Gastroesophageal sphincter (tissue), 4 donors: ENCODE data around the gene ANO10. TPM values are rescaled to one million over a fixed set of nuclear protein-coding genes. Genes with fewer than 3 reads are reported as not detected.

Experiments
- ATAC-seq: fragments of 150-250 bp; one replicate; pipeline ENCODE4 v1.9.1; 2016; ENCODE audit warnings: mild to moderate bottlenecking, moderate library complexity
- H3K27ac ChIP-seq, 4 donors: fragments of 200-600 bp; sonication (generic) in 3 of 4; 1 replicate in 3 of 4; 2 replicates in 1 of 4; pipeline ENCODE4 v1.5.1; 2016 to 2019
- H3K27me3 ChIP-seq: fragments of 200-600 bp; sonication (generic); one replicate; pipeline ENCODE4 v1.5.1; 2019
- H3K36me3 ChIP-seq, 2 donors: fragments of 200-600 bp; sonication (generic); one replicate each; pipeline ENCODE4 v1.5.1; 2019; ENCODE audit warnings: control low read depth in 1 of 2
- H3K4me1 ChIP-seq, 3 donors: fragments of 200-600 bp; sonication (generic); 1 replicate in 2 of 3; 2 replicates in 1 of 3; pipeline ENCODE4 v1.5.1; 2016 to 2019; ENCODE audit warnings: control low read depth in 2 of 3
- H3K4me3 ChIP-seq, 2 donors: fragments of 200-600 bp; sonication (generic); one replicate each; pipeline ENCODE4 v1.5.1; 2019; ENCODE audit warnings: mild to moderate bottlenecking in 1 of 2, moderate library complexity in 1 of 2
- H3K9me3 ChIP-seq, 3 donors: fragments of 200-600 bp; sonication (generic); one replicate each; pipeline ENCODE4 v1.5.1; 2017 to 2019; ENCODE audit warnings: control low read depth in 2 of 3
- CTCF ChIP-seq, 4 experiments: fragments of 200-600 bp in 2 of 4; fragments of 450-650 bp in 2 of 4; sonication (generic) in 1 of 4; IDR thresholded peaks; one replicate each; pipeline ENCODE4 v1.5.1; 2017 to 2019; ENCODE audit warnings: antibody characterized with exemption in 4 of 4, mild to moderate bottlenecking in 2 of 4, moderate library complexity in 2 of 4
- EP300 ChIP-seq: sonication (generic); formaldehyde crosslinking; IDR thresholded peaks from one replicate; pipeline ENCODE4 v1.6.1; 2017; ENCODE audit warnings: antibody characterized with exemption, mild to moderate bottlenecking
- POLR2A ChIP-seq, 2 donors: fragments of 450-650 bp; IDR thresholded peaks; one replicate each; pipeline ENCODE4 v1.6.1; 2017; ENCODE audit warnings: antibody characterized with exemption in 2 of 2, mild to moderate bottlenecking in 2 of 2, moderate library complexity in 1 of 2
- POLR2AphosphoS5 ChIP-seq: sonication (generic); formaldehyde crosslinking; IDR thresholded peaks from one replicate; pipeline ENCODE4 v1.6.1; 2017; ENCODE audit warnings: antibody characterized with exemption
- WGBS, 2 donors: methylation state at CpG; one replicate each; pipeline ENCODE4 v1.1.5; 2018; ENCODE audit warnings: low coverage in 1 of 2; 5-methylcytosine and 5-hydroxymethylcytosine counted together
- total RNA-seq, 4 donors: library from RNA; depleted of rRNA; stranded (reverse); fragments of >200 nt; gene quantifications; one replicate each; pipeline ENCODE4 v1.1.0, GENCODE V29; 2016

Gene ANO10
- total RNA-seq, 4 donors from 2014 or later: 22.9 to 33.5 (median 30.2) TPM

- no peak for ATAC-seq
- Histone ChIP-seq H3K36me3 (peaks cover 0 to 14% of the 10 kb centered on the region in 2 donors), H3K4me3 (no peak overlapping the region), H3K27ac (peak overlapping the region in 2 of 4 donors; percentile 5 to 12), H3K4me1 (peaks cover 15 to 78% (median 18%) of the 10 kb centered on the region in 3 donors), H3K9me3 (no peaks in the 10 kb centered on the region), H3K27me3 (no peaks in the 10 kb centered on the region)
- TF ChIP-seq POLR2A (IDR thresholded peaks at IDR 0.05) (no peak), EP300 (no peak), POLR2AphosphoS5 (no peak), CTCF (IDR thresholded peaks at IDR 0.05) (no peak)
Measured at GRCh38 chr3:43328653-43329052, 293.2 kb downstream of the ANO10 start.

DNA sequence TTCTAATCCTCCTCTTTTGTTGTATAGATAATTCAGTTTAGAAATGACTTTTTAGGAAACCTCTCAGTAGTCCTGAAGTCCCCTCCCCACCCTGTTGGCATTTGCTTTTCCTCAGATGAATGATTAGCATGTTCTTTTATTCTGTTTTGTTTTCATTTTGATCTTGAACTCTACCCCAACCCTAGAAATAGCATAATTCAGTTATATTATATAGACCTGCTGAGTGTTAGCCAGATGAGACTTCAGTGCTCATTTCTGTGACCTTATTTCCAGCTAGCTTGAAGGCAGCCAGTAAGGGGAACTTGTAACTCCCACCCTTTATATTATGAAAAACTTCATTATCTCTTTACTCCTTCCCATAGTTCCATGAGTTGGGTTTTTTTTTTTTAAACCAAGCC lies 294.2 kb downstream of the ANO10 start:
- peaks cover 0 to 5% of the 10 kb centered on the region in 2 donors for H3K36me3 ChIP-seq
- ATAC-seq: no peak
- peak overlapping the region in 2 of 4 donors; percentile 44 to 46 for H3K27ac ChIP-seq
- H3K9me3 ChIP-seq: no peaks in the 10 kb centered on the region
- TF ChIP-seq POLR2A (IDR thresholded peaks at IDR 0.05) (no peak), POLR2AphosphoS5 (no peak), EP300 (no peak), CTCF (IDR thresholded peaks at IDR 0.05) (no peak)
- H3K4me3 ChIP-seq: no peak overlapping the region
- H3K27me3 ChIP-seq: no peaks in the 10 kb centered on the region
- H3K4me1 ChIP-seq: peaks cover 15 to 78% (median 18%) of the 10 kb centered on the region in 3 donors

DNA sequence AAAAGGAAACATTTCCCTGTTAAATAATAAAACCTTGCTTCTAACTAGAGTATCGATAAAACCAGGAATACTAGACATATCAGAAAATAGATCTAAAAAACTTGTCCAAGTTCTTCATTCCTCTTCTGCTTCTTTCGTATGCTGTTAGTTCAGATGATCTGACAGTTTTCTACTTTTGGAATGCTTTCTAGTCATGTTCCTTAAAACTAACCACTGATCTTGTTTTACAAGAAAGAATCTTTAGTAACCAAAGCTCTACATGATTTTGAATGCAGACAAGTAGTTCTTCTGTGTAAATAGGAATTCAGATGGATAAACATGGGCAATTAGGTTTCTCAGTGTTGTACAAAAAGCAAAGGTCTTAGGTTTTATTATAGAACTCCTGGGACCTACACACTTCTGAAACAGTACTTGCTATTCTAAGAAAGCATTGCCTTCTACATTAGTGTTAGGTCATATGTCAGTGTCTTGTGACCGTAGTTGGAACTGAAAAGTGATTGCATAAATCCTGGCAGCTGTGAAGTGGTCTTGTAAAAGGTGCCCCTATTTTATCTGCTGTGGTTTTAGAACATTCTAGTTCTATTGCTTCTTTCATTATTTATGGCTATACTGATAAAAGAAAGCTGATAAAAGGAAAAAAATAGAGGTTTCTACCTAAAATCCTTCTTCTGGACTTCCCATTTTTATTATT lies 294.8 kb downstream of the ANO10 start:
- H3K9me3 ChIP-seq: no peaks in the 10 kb centered on the region
- ATAC-seq: peak; percentile 74
- peak overlapping the region in 3 of 4 donors; percentile 30 to 46 (median 44) for H3K27ac ChIP-seq
- H3K4me1 ChIP-seq: peaks cover 15 to 80% (median 18%) of the 10 kb centered on the region in 3 donors
- H3K27me3 ChIP-seq: no peaks in the 10 kb centered on the region
- TF ChIP-seq EP300 (no peak), POLR2A (IDR thresholded peaks at IDR 0.05) (no peak), CTCF (IDR thresholded peaks at IDR 0.05) (no peak), POLR2AphosphoS5 (no peak)
- no peak overlapping the region for H3K4me3 ChIP-seq
- 23 to 28% methylated on average over 3 of the region's 3 CpGs for WGBS, 2 donors
- no peaks in the 10 kb centered on the region for H3K36me3 ChIP-seq

- Histone ChIP-seq H3K4me1 (peaks cover 15 to 70% (median 21%) of the 10 kb centered on the region in 3 donors), H3K4me3 (no peak overlapping the region)
- WGBS, 2 donors: 100% methylated on average over 1 of the region's 1 CpG
Measured at GRCh38 chr3:43323541-43323940, 298.3 kb downstream of the ANO10 start.

DNA sequence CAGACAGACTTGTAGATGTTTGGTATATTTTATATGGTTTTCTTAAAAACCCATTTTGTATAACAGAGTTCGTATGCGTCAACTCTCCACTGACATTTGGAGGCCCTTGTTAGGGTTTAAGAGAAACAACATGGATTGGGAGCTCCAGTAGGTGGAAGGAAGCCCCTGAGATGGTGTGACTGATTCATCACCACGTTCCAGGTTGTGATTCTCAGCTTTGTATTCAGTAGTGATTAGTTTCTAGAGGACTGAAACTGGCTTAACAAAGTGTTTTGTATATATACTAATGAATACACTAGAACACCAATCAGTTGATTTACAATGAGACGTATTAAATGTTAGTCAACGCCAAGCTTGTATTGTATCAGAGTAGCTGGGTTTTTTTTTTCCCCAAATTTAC lies 301.5 kb downstream of the ANO10 start:
- Histone ChIP-seq H3K27me3 (no peaks in the 10 kb centered on the region), H3K36me3 (no peaks in the 10 kb centered on the region), H3K27ac (no peak overlapping the region), H3K4me3 (no peak overlapping the region), H3K9me3 (no peaks in the 10 kb centered on the region), H3K4me1 (peaks cover 5 to 70% (median 12%) of the 10 kb centered on the region in 3 donors)
- WGBS, 2 donors: 92 to 96% methylated on average over 5 of the region's 5 CpGs
- no peak for ATAC-seq
- TF ChIP-seq EP300 (no peak), CTCF (IDR thresholded peaks at IDR 0.05) (no peak), POLR2AphosphoS5 (no peak), POLR2A (IDR thresholded peaks at IDR 0.05) (no peak)

More at GRCh38 chr3:43323541-43323940, 298.3 kb downstream of the ANO10 start:
- ATAC-seq: no peak
- Histone ChIP-seq H3K9me3 (no peaks in the 10 kb centered on the region), H3K27me3 (no peaks in the 10 kb centered on the region), H3K36me3 (no peaks in the 10 kb centered on the region), H3K27ac (no peak overlapping the region)
- TF ChIP-seq POLR2A (IDR thresholded peaks at IDR 0.05): no peak
